Non-pigmented ciliary epithelial cell (primary cell): ENCODE results near the gene WDR45.
A peak's percentile ranks its signal among the peaks of the same experiment; 100 is the strongest.

Source experiments
- DNase-seq: peaks from one replicate; pipeline ENCODE4 v3.0.0-alpha.2; 2010; ENCODE audit warnings: low read depth

WDR45 gene

DNA sequence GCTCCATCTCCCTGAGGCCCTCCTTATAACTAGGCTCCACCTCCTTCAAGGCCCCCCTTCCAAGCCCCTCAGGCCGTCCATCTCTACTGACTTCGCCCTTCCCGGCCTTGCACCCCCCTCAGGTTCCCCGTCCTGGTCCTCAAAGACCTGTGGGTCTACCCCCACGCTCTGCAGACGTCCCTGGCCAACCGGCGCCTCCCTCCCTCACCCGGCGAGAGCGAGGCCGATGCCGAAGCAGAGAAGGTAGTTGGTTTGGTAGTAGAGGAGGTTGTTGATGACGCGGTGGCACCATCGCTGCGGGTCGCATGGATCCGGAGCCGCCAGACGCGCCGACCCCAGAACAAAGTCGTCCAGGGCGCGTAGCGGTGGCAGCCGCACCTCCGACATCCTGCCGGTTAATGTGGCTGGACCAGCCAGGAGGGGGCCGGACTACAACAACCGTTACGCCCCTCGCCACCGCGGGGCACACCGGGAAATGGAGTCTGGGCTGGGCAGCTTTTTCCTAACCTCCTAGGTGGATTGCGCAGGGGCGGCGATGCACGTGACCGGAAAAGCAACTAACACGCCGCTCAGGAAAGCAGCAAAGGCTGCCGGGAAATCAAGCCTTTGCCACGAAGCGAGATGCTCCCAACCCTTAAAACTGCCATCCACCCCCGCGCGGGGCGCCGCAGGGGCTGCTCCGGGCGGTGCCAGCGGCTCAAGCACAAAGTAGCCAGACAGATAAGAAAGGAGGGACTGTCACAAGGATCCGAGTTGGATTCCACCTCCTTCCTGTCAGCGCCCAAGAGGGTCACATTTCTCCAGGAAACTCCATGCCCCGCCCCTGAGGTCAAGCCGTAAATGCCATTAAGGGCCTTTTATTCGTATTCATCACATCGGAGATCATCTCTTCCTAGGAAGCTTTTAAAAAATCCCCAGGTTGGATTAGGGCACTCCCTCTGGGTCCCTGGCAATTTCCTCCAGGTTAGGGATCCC, 5.8 kb downstream of the WDR45 start, which contains the start of gene PRAF2:
Gene PRAF2, minus strand, starts transcription at position 402 of the 975 bp plus-strand sequence. Its CDS starts 15 bp downstream, at position 387.
- DNase-seq: peak; percentile 54

GRCh38 chrX:49072712-49073095, 7.0 kb downstream of the WDR45 start:
- no peak for DNase-seq

- peak; percentile 32 for DNase-seq
Measured at GRCh38 chrX:49071877-49072711, 7.6 kb downstream of the WDR45 start.

DNA sequence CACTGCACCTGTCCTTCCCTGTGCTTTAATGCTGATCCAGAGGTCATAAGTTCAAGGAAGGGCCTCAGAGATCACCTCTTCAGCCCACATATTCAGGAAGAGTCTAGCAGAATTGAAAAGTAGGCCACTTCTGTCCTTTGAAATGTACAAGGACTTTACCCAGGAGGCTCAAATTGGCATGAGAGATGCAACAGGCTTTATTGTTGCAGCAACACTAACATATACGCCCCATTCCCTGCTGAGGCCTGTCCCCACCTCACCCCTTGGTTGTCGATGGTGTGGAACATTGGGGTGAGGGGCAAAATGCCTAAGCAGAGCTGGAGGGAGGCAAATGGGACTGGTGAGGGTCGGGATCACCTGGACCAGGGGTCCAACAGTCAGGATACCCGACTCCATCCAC, 8.7 kb downstream of the WDR45 start:
- no peak for DNase-seq

DNA sequence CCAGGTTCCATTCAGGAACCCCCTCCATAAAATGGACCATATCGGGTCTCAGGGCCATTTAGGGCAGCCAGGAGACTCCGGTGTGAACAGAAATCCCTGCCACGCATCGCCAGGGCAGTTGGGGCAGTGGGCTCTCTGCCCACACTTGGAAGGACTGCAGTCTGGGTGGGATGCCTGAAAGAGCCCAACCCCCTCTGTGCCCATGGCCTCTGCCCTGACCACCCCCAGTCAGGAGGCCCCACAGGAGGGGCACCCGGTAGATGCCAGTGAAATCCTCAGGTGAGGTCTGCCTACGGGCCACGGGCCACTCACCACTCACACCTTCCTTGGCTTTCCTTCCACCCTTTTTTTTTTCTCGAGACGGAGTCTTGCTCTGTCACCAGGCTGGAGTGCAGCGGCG, 10.6 kb downstream of the WDR45 start:
- DNase-seq: no peak

- DNase-seq: no peak
Measured at GRCh38 chrX:49067285-49068120, 12.2 kb downstream of the WDR45 start.

DNA sequence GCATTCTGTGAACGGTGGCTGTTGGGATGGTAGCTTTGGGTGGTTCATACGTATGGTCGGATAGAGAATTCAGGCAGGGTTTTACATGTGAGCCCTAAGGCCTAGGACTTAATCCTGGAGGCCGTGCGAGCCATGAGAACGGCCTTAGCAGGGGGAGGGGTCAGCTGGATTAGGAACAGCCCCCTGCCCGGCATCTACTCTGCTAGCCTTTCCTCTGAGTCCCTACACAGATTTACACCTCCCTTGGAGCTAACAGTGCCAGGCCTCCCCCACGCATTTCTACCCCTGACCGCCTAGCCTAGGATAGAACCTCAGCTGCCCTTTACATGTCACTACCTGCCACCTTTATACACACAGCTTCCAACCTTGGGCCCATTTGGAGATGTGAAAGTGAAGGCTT, 13.0 kb downstream of the WDR45 start:
- DNase-seq: no peak

- no peak for DNase-seq
Measured at GRCh38 chrX:49066278-49066677, 13.4 kb downstream of the WDR45 start.

GRCh38 chrX:49064735-49065134, 15.0 kb downstream of the WDR45 start:
- DNase-seq: no peak

GRCh38 chrX:49064303-49064702, 15.4 kb downstream of the WDR45 start:
- DNase-seq: no peak

DNA sequence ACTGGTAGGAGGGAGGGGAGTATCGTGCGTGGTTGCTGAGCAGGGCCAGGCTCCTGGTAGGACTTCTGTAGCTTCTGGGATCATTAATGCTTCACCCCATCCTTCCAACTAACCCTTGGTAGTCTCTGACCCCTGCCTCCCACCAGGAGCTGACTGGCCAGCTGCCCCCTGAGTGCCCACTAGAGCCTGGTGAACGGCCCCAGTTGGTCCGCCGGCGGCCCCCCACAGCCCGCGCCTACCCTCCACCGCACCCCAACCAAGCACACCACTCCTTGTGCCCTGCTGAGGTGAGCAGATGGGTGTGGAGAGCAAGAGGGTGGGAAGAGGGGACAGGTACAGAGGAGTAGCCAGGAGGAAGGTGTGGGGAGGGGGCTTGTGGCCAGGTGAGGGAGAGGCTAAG, 16.0 kb downstream of the WDR45 start:
- no peak for DNase-seq

DNA sequence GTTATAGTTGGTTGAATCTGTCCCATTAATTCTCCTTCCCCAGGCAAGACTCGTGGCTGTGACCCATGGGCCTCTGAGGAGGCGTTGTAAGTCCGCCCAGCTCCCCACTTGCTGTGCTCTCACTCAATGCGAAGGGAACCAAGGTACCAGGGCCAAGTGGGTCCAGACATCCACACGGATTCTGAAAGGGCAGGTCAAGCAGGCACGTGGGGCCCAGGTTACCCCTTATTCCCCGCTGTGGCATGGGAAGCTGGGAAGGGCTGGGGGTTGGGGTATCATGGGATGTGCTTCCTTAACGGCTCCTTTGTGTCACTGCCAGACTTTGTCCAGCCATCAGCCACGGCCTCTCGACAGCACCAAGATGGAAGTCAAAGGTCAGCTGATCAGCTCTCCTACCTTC, 17.8 kb downstream of the WDR45 start:
- no peak for DNase-seq

GRCh38 chrX:49061490-49061889, 18.2 kb downstream of the WDR45 start:
- DNase-seq: no peak

- no peak for DNase-seq
Measured at GRCh38 chrX:49060914-49061313, 18.8 kb downstream of the WDR45 start.

DNA sequence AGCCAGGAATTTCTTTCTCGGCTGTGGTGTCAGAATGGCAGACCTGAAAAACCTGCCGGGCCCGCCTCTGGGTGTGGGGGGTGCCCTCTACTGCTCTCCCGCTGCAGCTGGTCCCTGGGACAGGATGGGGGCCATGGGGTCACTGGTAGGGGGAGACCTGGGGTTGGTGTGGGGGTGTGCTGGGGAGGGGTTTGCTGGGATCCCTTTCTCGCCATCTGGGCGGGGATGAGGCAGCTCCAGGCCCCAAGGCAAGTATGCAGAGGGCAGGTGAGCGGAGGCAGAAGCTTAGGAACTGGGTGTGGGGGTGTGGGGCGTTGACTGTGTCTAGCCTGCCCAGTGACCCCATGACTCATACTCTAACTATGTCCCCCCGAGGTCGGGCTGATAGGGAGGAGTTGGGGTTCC, 20.0 kb downstream of the WDR45 start:
- no peak for DNase-seq

GRCh38 chrX:49059201-49059600, 20.5 kb downstream of the WDR45 start:
- DNase-seq: no peak

DNA sequence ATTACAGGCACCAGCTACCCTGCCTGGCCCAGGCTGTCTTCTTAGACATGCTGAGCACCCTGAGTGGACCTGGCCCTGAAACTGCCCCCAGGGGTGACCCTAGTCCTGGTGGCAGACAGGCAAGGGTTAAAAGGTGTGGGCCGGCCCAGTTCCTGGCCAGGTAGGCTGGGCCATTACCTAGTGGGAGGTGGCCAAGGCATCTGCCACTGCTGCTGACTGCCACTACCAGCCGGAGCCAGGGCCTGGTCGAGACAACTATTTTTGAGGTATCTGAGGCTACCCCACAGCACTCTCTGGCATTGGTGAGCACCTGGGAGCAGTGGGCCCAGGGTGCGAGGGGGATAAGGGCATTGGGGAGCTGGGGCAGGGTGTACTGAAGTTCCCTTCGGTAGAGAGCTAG, 20.9 kb downstream of the WDR45 start, which contains the start of gene CCDC120:
Gene CCDC120, plus strand, starts transcription at position 206 of the 400 bp plus-strand sequence. CDS start 3,043 bp downstream, outside the sequence.
- DNase-seq: no peak

DNA sequence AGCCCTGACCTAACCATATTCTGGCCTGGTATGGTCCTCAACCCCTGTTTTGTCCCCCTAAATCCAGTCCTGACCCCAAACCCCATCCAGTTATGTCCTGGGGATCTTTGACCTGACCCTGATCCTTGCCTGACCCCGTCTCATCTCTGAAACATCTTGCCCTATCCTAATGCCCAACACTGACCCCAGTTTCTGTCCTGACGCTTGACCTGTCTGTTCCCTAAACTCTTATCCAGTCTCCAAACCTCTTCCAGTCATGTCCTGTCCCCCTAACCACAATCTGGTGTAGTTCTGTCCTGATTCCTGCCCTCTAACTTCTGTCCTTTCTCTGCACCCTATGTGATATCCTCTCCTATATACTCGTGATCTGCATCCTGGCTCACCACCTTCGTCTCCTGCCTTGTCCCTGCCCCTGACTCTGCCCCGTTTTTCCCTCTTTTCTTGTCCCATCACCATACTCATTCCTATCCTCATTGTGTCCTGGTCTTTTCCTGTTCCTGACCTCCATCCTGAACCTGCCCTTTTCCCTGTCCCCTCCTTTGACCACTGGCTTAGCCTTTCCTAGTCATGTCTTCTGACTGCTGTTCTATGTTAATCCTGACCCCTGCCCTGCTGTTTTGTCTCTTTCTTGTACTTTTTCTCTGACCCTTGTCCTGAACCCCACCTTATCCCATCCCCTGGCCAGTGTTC, 25.5 kb downstream of the WDR45 start:
- DNase-seq: no peak

DNA sequence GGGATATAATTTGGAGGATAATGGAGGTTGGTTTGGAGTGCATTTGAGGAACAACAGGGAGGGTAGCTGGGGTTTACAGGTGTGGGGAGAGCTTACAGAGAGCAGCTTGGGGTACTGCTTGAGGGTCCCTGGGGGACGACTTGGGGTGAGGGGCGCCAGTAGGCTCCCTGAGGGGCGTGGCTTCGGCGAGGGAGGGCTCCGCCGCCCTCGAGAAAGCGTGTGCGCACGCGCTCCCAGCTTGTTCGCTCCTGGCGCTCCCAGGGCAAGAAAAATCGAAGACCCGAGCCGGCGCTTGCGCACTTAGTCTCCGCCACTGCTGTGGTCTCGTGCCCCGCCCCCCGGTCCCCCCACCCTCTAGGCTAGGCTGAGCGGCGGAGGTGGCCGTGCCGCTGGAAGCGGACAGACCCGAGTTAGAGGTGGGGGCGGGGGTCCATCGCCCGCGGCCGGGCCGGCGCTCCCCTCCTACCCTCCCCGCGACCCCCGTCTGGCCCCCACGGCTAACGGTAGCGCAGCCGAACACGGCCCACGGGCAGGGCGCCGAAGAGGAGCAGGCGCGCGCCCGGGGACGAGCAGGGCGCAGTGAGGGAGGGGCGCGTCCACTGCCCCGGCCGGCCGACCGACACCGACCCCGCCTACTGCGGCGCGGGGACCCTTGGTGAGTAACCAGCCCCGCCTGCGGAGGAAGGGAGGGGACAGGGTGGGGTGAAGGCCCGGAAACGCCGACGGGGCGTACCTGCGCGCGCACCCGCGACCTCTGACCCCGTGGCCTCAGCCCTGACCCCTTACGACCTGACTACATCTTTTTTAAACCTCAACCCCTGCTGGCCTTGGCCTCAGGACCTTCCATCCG, 26.2 kb downstream of the WDR45 start:
- no peak for DNase-seq

GRCh38 chrX:49043987-49044281, 35.8 kb downstream of the WDR45 start:
- DNase-seq: no peak
